Stimulated activated naive CD8-positive, alpha-beta T cell treated with anti-CD3 and anti-CD28 coated beads, Interleukin-15, amount 100 ng/mL, for 72 hours (primary cell): Measurements from ENCODE around the gene NOX4.
"Not testable (repeated sequence)": the region's sequence is repeated elsewhere in the genome, so short reads cannot be mapped to it uniquely, and the experiment has no call there.

ENCODE experiments used
- ATAC-seq: fragments of 150-1000 bp; cut with Tn5 transposase; 2 replicates; pipeline ENCODE4 v1.10.0; 2021; ENCODE audit warnings: mild to moderate bottlenecking, moderate library complexity
- DNase-seq, 2 donors: peaks; one replicate each; pipeline ENCODE4 v3.0.0; 2021 to 2022
- H3K27ac Mint-ChIP-seq, 2 donors: one replicate each; pipeline ENCODE4 v1.8.0; 2022; ENCODE audit warnings: mild to moderate bottlenecking in 2 of 2, mixed read lengths in 2 of 2, moderate library complexity in 2 of 2
- H3K27me3 Mint-ChIP-seq: one replicate; pipeline ENCODE4 v1.8.0; 2022; ENCODE audit warnings: mixed read lengths
- H3K4me1 Mint-ChIP-seq: one replicate; pipeline ENCODE4 v1.8.0; 2022; ENCODE audit warnings: mild to moderate bottlenecking, mixed read lengths
- H3K4me3 Mint-ChIP-seq, 2 donors: one replicate each; pipeline ENCODE4 v1.8.0; 2022; ENCODE audit warnings: mild to moderate bottlenecking in 2 of 2, mixed read lengths in 2 of 2, moderate library complexity in 1 of 2
- H3K9me3 Mint-ChIP-seq, 2 donors: one replicate each; pipeline ENCODE4 v1.8.0; 2022; ENCODE audit warnings: mixed read lengths in 2 of 2

NOX4 gene

GRCh38 chr11:89310607-89311006 lies 180.6 kb downstream of the NOX4 start:
- not testable (repeated sequence) for ATAC-seq, H3K9me3 Mint-ChIP-seq, H3K27ac Mint-ChIP-seq, DNase-seq, H3K4me1 Mint-ChIP-seq, H3K4me3 Mint-ChIP-seq, H3K27me3 Mint-ChIP-seq

GRCh38 chr11:89309321-89309985 lies 181.7 kb downstream of the NOX4 start:
- H3K27ac Mint-ChIP-seq, H3K9me3 Mint-ChIP-seq, H3K27me3 Mint-ChIP-seq, H3K4me1 Mint-ChIP-seq, ATAC-seq, DNase-seq, H3K4me3 Mint-ChIP-seq: not testable (repeated sequence)

GRCh38 chr11:89308272-89308671 lies 182.9 kb downstream of the NOX4 start:
- not testable (repeated sequence) for ATAC-seq, H3K9me3 Mint-ChIP-seq, H3K4me3 Mint-ChIP-seq, H3K4me1 Mint-ChIP-seq, H3K27ac Mint-ChIP-seq, H3K27me3 Mint-ChIP-seq, DNase-seq

GRCh38 chr11:89303029-89303428 lies 188.1 kb downstream of the NOX4 start:
- not testable (repeated sequence) for H3K4me1 Mint-ChIP-seq, ATAC-seq, H3K9me3 Mint-ChIP-seq, H3K4me3 Mint-ChIP-seq, H3K27ac Mint-ChIP-seq, H3K27me3 Mint-ChIP-seq, DNase-seq

- not testable (repeated sequence) for DNase-seq, H3K4me1 Mint-ChIP-seq, H3K9me3 Mint-ChIP-seq, ATAC-seq, H3K27ac Mint-ChIP-seq, H3K27me3 Mint-ChIP-seq, H3K4me3 Mint-ChIP-seq
Observed at GRCh38 chr11:89295023-89295422, 196.2 kb downstream of the NOX4 start.

GRCh38 chr11:89293965-89294679 lies 197.1 kb downstream of the NOX4 start:
- no peak for ATAC-seq
- Mint-ChIP-seq H3K9me3 (no peaks in the 10 kb centered on the region), H3K4me1 (no peaks in the 10 kb centered on the region), H3K27ac (no peak overlapping the region), H3K4me3 (no peak overlapping the region), H3K27me3 (peaks cover 8% of the 10 kb centered on the region)
- no peak for DNase-seq

GRCh38 chr11:89288004-89288403 lies 203.2 kb downstream of the NOX4 start:
- H3K27me3 Mint-ChIP-seq, H3K4me3 Mint-ChIP-seq, H3K4me1 Mint-ChIP-seq, H3K9me3 Mint-ChIP-seq, H3K27ac Mint-ChIP-seq, ATAC-seq, DNase-seq: not testable (repeated sequence)

- H3K4me3 Mint-ChIP-seq, H3K9me3 Mint-ChIP-seq, H3K27ac Mint-ChIP-seq, DNase-seq, H3K4me1 Mint-ChIP-seq, ATAC-seq, H3K27me3 Mint-ChIP-seq: not testable (repeated sequence)
Observed at GRCh38 chr11:89286601-89287000, 204.6 kb downstream of the NOX4 start.

- not testable (repeated sequence) for H3K4me1 Mint-ChIP-seq, H3K9me3 Mint-ChIP-seq, DNase-seq, H3K27ac Mint-ChIP-seq, H3K4me3 Mint-ChIP-seq, H3K27me3 Mint-ChIP-seq, ATAC-seq
Observed at GRCh38 chr11:89281032-89281677, 210.0 kb downstream of the NOX4 start.

GRCh38 chr11:89279176-89279575 lies 212.0 kb downstream of the NOX4 start:
- peaks cover 7% of the 10 kb centered on the region for H3K27me3 Mint-ChIP-seq
- no peak overlapping the region for H3K4me3 Mint-ChIP-seq
- no peak overlapping the region for H3K27ac Mint-ChIP-seq
- no peaks in the 10 kb centered on the region for H3K9me3 Mint-ChIP-seq
- H3K4me1 Mint-ChIP-seq, result no peaks in the 10 kb centered on the region
- ATAC-seq, result no peak
- no peak for DNase-seq

- DNase-seq (no peak), ATAC-seq (no peak)
- no peak overlapping the region for H3K4me3 Mint-ChIP-seq
- no peak overlapping the region for H3K27ac Mint-ChIP-seq
- H3K4me1 Mint-ChIP-seq, result no peaks in the 10 kb centered on the region
- peaks cover 7% of the 10 kb centered on the region for H3K27me3 Mint-ChIP-seq
- H3K9me3 Mint-ChIP-seq, result no peaks in the 10 kb centered on the region
Observed at GRCh38 chr11:89275966-89276365, 215.2 kb downstream of the NOX4 start.
